ENCODE results near the gene FAT2. TPM values are rescaled to one million over a fixed set of nuclear protein-coding genes. Genes with fewer than 3 reads are reported as not detected.
A peak's percentile ranks its signal among the peaks of the same experiment; 100 is the strongest.

FAT2 gene
- polyA plus RNA-seq, 3 donors, result not detected

GRCh38 chr5:151633892-151634291 is 42.8 kb upstream of the FAT2 start:
- no peak for DNase-seq
- H3K36me3 ChIP-seq (replicated peaks in 1 of 2; ENCODE audit: control insufficient read depth in 1 of 2, insufficient read depth in 2 of 2, low read length in 2 of 2), result no peaks in the 10 kb centered on the region
- Mint-ChIP-seq H3K4me1 (peaks cover 13% of the 10 kb centered on the region), H3K27me3 (ENCODE audit: low read depth in 3 of 3) (peaks cover 11 to 26% (median 18%) of the 10 kb centered on the region in 3 donors), H3K4me3 (peak overlapping the region in 1 of 2 donors; percentile 16), H3K27ac (no peak overlapping the region), H3K9me3 (peaks cover 0 to 8% (median 0%) of the 10 kb centered on the region in 7 donors), H3K36me3 (no peaks in the 10 kb centered on the region)
- H3K4me3 ChIP-seq (replicated peaks in 1 of 3; ENCODE audit: low read depth in 2 of 3, low read length in 3 of 3), result no peak overlapping the region
- no peaks in the 10 kb centered on the region for H3K9me3 ChIP-seq (replicated peaks in 1 of 2; ENCODE audit: control insufficient read depth in 1 of 2, insufficient read depth in 1 of 2, low read length in 2 of 2)
- peaks cover 6% of the 10 kb centered on the region in 2 donors for H3K4me1 ChIP-seq (ENCODE audit: control insufficient read depth in 1 of 2, insufficient read depth in 2 of 2, low read length in 2 of 2)
- no peak overlapping the region for H2AFZ ChIP-seq (ENCODE audit: insufficient read depth, low read depth, low read length, poor library complexity, severe bottlenecking)
- H4K20me1 ChIP-seq (ENCODE audit: insufficient read depth, low read length), result no peaks in the 10 kb centered on the region
- intact Hi-C loops (cut with micrococcal nuclease), result no loop called here
- H3K9ac ChIP-seq (ENCODE audit: insufficient read depth, low read length, poor library complexity, severe bottlenecking), result no peak overlapping the region
- 100% methylated on average over 1 of the region's 1 CpG for WGBS (ENCODE audit: insufficient coverage)
- no peak for TF ChIP-seq CTCF (IDR thresholded peaks at IDR 0.05)
- H3K4me2 ChIP-seq (replicated peaks; ENCODE audit: extremely low read depth, low read length, poor library complexity, severe bottlenecking), result no peak overlapping the region
- H3K27ac ChIP-seq (ENCODE audit: low read depth in 1 of 2, low read length in 2 of 2), result no peak overlapping the region
- no peaks in the 10 kb centered on the region for H3K79me2 ChIP-seq (ENCODE audit: insufficient read depth, low read length)
- peaks cover 0 to 4% of the 10 kb centered on the region in 2 donors for H3K27me3 ChIP-seq (ENCODE audit: control insufficient read depth in 2 of 2, insufficient read depth in 2 of 2, low read length in 2 of 2)

- no peaks in the 10 kb centered on the region for H3K36me3 ChIP-seq (replicated peaks in 1 of 2; ENCODE audit: control insufficient read depth in 1 of 2, insufficient read depth in 2 of 2, low read length in 2 of 2)
Observed at GRCh38 chr5:151632941-151633340, 41.8 kb upstream of the FAT2 start.

More at GRCh38 chr5:151632941-151633340, 41.8 kb upstream of the FAT2 start:
- Histone ChIP-seq H3K4me3 (replicated peaks in 1 of 3; ENCODE audit: low read depth in 2 of 3, low read length in 3 of 3) (no peak overlapping the region), H3K9me3 (replicated peaks in 1 of 2; ENCODE audit: control insufficient read depth in 1 of 2, insufficient read depth in 1 of 2, low read length in 2 of 2) (no peaks in the 10 kb centered on the region), H3K4me1 (ENCODE audit: control insufficient read depth in 1 of 2, insufficient read depth in 2 of 2, low read length in 2 of 2) (peaks cover 6% of the 10 kb centered on the region in 2 donors), H3K27ac (ENCODE audit: low read depth in 1 of 2, low read length in 2 of 2) (no peak overlapping the region), H3K27me3 (ENCODE audit: control insufficient read depth in 2 of 2, insufficient read depth in 2 of 2, low read length in 2 of 2) (peaks cover 0 to 4% of the 10 kb centered on the region in 2 donors), H4K20me1 (ENCODE audit: insufficient read depth, low read length) (no peaks in the 10 kb centered on the region), H3K4me2 (replicated peaks; ENCODE audit: extremely low read depth, low read length, poor library complexity, severe bottlenecking) (no peak overlapping the region), H3K79me2 (ENCODE audit: insufficient read depth, low read length) (no peaks in the 10 kb centered on the region), H3K9ac (ENCODE audit: insufficient read depth, low read length, poor library complexity, severe bottlenecking) (no peak overlapping the region), H2AFZ (ENCODE audit: insufficient read depth, low read depth, low read length, poor library complexity, severe bottlenecking) (no peak overlapping the region)
- H3K4me1 Mint-ChIP-seq, result peaks cover 12% of the 10 kb centered on the region
- intact Hi-C loops (cut with micrococcal nuclease), result no loop called here
- no peak for TF ChIP-seq CTCF (IDR thresholded peaks at IDR 0.05)
- H3K36me3 Mint-ChIP-seq, result no peaks in the 10 kb centered on the region
- WGBS (ENCODE audit: insufficient coverage), result 43% methylated on average over 8 of the region's 8 CpGs
- peak overlapping the region in 1 of 7 donors; percentile 26 for H3K27ac Mint-ChIP-seq
- peaks cover 0 to 8% (median 0%) of the 10 kb centered on the region in 7 donors for H3K9me3 Mint-ChIP-seq
- peak in 2 of 3 donors; percentile 24 to 62 for DNase-seq
- peaks cover 11 to 24% (median 17%) of the 10 kb centered on the region in 3 donors for H3K27me3 Mint-ChIP-seq (ENCODE audit: low read depth in 3 of 3)
- H3K4me3 Mint-ChIP-seq, result no peak overlapping the region
